PC-9 (cell line): Measurements from ENCODE around the gene FAM20C.

ENCODE experiments used
- EZH2 ChIP-seq: fragments of 200-600 bp; sonication (generic); IDR thresholded peaks from 2 replicates; pipeline ENCODE4 v1.8.0; 2017; ENCODE audit warnings: antibody characterized with exemption, low read depth
- TF ChIP-seq, protein P1 (sequence below): fragments of 200-600 bp; sonication (generic); conservative IDR thresholded peaks from 2 replicates; pipeline ENCODE4 v1.6.1; 2017; ENCODE audit warnings: mixed run types, antibody characterized with exemption, mild to moderate bottlenecking, moderate library complexity

DNA sequence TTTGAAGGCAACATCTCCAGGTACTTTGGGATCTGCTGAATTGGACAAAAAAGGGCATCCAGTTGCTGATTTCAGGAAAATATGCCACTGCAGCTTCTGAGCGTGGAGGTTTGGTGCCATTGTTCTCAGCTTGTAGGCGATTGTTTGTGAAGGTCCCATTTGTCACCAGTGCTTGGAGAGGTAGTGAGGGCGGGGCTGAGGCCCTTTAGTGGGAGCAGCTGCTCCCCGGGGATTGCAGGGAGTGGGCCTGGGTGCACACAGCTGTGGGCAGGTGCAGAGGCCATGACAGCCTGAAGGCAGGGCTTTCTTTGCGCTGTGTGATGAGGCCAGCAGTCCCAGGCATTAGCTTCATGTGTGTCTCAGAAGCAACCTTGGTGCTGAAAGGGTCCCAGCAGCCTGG lies 3.9 kb downstream of the FAM20C start:
- TF ChIP-seq, protein P1, sequence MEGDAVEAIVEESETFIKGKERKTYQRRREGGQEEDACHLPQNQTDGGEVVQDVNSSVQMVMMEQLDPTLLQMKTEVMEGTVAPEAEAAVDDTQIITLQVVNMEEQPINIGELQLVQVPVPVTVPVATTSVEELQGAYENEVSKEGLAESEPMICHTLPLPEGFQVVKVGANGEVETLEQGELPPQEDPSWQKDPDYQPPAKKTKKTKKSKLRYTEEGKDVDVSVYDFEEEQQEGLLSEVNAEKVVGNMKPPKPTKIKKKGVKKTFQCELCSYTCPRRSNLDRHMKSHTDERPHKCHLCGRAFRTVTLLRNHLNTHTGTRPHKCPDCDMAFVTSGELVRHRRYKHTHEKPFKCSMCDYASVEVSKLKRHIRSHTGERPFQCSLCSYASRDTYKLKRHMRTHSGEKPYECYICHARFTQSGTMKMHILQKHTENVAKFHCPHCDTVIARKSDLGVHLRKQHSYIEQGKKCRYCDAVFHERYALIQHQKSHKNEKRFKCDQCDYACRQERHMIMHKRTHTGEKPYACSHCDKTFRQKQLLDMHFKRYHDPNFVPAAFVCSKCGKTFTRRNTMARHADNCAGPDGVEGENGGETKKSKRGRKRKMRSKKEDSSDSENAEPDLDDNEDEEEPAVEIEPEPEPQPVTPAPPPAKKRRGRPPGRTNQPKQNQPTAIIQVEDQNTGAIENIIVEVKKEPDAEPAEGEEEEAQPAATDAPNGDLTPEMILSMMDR = no peak
- no peak for TF ChIP-seq EZH2
